NCI-H748 (cell line): Measurements from ENCODE around the gene AKAP8L.
"Not testable (repeated sequence)": the region's sequence is repeated elsewhere in the genome, so short reads cannot be mapped to it uniquely, and the experiment has no call there.

ENCODE experiments used
- DNase-seq: peaks from one replicate; lab custom pipeline; 2025; ENCODE audit not compliant: unreplicated experiment; lab: John Stamatoyannopoulos, UW

Gene AKAP8L

DNA sequence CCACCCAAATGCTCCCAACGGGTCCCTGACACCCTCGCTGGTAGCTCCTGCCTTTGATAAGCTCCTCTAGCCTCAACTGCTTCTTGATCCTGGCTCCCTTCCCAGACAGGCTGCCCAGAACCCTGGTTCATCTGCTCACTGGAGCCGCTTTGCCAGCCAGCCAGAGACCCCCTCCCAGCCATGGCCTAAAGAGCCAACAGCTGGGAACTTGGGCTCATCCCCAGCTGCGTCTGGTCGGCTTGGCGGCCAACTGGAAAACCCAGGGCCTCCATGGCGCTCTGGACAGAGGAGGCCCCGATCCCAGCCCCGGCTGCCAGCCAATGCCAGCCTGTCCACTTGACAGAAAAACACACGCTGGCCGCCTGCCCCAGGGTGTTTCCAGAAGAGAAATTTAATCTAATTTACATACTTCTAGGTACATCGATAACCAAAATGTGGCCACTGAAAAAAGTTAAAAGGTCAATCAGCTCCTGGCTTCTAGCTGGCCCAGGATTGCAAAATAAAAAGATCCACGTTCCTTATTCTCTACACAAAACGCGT, 3.0 kb upstream of the AKAP8L start:
- no peak for DNase-seq

DNA sequence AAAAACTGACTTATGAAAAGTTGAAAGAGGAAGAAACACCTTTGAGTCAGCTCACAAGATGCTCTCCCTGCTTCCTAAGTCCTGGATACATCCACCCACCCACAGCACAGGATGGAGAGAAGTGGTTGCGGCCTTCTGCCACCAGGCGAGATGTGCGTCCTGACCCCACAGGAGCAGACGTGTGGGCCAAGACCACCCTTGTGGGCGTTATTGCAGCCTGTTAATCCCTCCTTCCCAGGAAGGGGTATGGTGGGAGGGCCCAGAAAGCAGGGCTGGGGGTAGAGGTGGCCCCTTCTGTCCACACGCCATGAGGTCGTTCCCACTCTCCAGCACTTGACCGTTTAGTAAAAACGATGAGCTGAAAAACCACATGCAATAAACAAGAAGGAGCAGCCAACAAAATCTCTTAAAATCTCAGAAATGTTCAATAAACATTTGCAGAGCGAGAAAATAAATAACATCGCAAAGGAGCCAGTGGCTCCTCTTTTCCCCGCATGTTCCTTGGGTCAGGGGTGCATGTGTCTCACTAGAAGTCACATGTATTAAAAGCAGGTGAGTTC, 2.4 kb upstream of the AKAP8L start:
- no peak for DNase-seq

DNA sequence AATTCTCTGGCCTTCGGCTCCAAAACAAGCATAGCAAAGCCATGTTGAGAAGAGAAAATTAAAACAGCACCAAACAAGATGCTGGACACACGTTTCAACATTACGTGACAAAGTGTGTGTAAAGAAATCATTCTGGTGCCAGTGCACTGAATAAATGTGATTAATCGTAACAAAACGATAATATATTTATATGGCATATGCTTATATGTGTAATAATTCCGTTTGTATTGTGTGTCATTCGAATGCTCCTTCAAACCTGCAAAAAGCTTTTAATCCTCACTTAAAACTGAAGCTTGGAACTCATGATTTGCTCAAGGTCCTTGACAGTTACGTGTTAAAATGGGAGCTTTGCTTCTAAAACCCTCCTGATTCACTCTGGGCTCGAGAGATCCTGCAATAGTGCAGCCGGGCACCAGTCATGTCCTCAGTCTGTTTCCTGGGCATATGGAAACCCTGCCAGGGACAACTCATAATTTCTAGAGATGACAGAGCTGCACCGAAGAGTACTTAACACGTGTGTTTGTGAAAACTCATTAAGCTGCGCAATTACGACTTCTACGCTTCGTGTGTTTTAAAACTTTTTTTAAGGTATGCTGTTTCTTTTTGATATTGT, 731 bp upstream of the AKAP8L start:
- peak; percentile 4 for DNase-seq

DNA sequence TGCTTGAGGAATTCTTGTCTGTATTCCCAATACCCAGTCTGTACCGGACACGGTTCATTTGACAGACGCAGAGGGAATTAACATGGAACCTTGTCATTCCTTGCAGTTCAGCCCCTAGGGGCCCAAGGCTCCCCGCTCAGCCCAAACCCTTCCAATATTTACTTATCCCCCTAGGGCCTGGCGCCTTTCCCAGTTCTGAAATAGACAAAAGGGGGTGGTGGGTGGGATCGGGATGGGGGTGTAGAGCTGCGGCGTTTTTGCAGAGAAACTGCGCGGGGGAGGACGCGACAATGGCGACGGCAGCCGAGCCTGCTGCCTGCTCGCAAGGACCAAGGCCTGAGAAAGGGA, 583 bp downstream of the AKAP8L start:
- DNase-seq = peak; percentile 58

DNA sequence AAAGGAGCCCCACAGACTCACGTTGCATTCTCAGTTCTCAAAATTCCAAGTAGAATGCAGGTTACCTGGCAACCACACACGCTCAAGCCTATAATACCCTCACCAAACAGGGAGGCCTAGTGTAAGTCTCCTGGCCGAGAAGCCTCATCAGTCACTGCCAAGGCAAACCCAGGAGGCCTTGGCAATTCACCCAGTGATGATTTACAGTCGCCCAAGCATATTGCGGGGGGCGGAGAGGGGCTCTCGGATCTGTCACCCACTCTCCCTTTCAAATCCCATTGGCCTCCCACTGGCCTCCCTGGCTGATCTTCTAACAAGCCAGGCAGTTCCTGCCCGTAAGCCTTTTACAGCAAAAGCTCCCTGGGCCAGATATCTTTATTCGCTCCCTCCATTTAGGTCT, 1.1 kb downstream of the AKAP8L start:
- peak; percentile 33 for DNase-seq

DNA sequence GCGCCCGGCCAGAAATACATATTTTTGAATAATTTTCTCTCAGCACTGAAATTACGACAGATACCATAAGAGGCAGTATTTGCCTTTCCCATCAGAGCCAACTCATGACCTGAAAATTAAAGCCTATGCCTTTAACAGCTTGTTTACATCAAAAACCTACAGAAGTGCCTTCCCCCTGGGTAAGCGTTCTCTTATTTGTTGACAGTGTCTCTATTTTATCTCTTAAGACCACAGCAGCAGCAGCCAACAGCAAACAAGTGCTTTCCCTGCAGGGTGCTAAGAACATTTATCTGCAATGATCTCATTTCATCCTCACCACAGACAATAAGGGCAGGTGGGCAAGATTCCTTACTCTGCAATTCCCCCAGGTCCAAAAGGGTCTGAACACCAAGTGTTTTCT, 6.0 kb downstream of the AKAP8L start:
- no peak for DNase-seq

DNA sequence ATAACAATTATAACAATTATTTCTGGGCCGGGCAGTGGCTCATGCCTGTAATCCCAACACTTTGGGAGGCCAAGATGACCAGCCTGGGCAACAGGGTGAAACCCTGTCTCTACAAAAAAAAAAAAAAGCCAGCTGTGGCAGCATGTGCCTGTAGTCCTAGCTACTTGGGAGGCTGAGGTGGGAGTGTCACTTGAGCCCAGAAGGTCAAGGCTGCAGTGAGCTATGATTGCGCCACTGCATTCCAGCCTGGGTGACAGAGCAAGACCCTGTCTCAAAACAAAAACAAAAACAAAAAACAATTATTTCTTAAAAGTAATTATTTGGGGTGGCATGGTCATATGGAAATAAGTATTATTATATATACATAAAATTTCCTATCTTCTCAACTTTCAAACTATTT, 7.4 kb downstream of the AKAP8L start:
- DNase-seq = not testable (repeated sequence)

DNA sequence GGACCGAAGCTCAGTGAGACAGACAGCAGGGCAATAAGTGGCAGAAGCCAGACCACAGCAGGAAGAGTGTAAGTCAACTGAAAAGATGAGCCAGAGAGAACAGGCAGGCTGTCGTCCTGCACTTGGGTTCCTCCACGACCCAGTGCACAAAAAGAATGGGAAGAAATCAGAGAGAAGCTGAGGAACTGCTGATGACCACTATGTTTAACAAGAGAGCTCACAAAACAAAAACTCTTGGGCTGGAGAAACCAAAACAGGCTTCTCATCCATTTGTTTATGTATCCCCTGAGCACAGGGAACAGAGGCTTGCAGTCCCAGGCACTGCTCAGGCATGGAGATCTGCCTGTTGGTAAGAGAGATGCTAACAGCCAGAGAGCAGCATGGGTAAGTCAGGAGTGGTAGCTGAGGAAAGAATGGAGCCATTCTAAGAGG, 14.0 kb downstream of the AKAP8L start:
- DNase-seq = no peak

DNA sequence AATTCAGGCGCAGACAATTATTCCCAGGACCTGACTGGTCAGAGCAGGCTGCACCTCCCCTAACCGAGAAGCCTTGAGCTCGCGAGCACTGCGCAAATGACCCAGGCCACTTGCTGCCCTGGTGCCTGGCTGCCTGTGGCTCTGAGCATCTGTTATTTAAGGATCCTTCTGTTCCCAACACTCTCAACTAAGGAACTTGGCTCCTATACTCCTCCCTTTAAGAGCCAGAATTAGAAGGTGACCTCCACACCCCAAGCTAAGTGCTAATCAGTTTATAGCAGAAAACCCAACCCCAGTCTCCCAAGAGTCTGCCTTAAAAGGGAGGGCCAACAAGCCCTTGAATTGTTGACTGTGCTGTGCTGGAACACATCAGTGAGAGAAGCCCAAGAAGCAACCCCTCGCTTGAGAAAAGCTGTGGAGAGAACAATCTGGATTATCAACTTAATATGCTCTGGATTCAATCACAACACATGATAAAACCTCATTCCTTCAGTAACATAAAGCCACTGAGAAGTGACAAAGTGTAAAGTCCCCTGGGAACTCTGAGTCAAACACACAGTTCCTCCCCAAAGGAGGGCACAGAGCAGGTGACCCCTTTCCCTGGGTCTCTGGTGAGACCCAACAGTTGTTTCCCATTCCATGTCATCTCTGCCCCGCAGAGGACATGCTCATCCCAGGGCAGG, 14.6 kb downstream of the AKAP8L start:
- no peak for DNase-seq

DNA sequence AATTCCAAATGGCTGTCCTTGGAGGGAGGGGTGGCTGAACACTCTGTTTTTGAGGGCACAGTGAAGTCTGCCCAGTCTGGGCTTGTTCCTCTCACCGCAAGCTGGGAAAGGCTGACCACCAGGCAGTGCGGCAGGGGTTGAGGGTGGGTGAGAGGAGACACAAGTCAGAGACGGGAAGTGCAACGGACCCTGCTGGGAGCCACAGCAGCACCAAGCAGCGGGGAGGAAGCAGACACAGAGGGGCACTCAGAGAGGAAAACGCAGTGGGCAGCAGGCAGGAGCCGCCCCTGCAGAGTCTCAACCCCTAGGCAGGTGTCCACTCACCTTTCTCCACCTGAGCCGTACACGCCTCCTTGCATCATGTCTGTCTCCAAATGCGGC, 15.6 kb downstream of the AKAP8L start:
- DNase-seq = no peak

DNA sequence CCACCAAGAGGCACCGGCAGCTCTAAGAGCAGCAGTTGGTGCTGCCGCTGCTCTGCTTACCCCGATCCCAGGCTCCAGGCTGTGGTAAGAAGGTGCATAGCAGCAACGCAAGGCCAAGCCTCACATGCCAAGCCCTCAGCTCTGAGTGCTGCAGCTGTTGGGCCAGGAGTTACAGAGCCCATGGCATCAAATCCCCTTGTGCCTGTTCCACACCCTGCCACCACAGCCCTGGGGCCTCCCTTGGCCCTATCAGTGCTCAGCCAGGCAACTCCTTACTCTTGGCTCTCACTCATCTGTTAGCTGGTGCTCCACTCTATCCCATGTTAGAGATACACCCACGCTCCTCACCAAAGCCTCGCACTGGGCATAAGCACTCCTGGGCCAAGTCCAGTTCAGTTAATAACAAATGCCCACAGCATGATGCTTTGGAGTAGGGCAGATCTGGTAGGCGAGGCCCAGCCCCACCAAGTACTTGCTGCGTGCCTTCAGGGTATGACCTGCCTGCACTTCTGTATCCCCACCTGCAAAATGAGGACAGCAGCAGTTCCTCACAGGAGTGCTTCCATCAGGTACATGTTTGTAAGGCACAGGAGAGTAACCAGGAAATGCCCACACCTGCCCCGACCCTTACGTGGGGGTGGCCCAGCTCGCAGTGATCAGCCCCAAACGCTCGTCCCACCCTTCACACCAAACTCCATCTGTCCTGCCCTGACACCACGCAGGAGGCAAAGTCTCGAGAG, 16.2 kb downstream of the AKAP8L start:
- DNase-seq = no peak

DNA sequence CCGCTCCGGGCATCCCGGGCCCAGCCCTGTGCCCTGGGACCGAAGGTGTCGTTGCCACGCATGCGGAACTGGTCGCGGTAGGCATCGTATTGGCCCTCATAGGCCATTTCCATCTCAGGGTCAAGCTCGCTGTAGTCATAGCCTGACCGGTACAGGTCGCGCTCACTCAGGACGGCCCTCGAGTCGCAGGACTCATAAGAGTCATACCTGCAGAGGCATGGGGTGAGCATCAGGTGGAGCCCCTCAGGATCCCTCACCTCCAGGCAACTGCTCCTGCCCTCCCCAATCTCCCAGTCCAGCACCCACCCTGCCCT, 17.4 kb downstream of the AKAP8L start:
- no peak for DNase-seq

DNA sequence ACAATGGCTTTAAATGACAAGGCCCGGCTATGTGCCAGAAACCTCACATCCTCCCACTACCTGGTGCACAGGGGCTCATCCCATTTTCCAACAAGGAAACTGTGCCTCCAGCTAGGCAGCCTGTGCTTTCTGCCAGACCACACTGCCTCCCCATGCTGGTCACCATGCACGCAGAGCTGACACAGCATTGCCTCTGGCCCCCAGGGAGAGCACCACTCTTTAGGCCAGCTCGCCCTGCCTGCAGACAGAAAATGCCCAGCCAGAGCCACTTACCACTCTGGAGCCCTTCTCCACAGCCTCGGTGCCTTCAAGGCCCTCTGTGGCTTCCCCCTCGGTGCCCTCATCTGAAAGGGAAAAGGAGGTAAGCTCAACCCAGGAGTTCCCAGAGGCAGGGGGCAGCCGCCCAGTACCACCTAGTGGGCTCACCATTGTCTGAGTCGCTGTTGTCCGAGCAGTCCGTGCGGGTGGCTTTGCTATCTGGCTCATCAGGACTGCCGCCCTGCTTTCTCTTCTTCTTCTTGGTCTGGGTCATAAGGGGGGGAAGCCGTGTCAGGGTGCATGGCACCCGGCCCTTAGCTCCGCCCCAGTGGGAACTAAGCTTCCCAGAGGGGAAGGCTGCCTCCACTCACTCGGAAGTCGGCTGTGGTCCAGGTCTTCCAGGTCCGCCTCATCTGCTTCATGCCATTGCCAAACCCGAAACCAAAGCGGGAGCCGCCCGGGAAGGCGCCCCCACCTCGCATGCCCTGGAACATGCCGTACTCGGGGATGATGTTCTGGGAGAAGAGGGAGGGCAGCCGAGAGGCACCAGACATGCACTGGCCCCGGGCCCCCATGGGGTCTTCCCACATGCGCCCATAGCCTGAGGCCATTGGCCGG, 18.0 kb downstream of the AKAP8L start:
- no peak for DNase-seq

DNA sequence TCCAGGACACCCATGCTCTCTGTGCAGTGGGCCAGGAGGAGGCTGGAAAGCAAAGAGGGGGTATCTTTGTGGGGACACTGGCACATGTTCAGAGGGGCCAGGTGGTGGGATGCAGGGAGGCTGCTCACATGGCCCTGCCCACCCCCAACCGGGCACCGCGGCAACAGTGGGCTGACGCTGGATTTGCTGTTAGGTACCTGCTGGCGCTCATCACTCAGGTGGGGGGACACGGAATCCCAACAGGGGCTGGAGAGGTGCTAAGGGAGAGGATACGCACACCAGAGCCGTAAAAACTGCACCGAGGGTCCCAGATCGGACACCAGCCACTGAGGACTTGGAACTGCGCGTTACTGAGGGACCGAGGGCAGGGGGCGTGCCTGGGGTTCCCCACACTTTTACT, 19.2 kb downstream of the AKAP8L start:
- DNase-seq = no peak

DNA sequence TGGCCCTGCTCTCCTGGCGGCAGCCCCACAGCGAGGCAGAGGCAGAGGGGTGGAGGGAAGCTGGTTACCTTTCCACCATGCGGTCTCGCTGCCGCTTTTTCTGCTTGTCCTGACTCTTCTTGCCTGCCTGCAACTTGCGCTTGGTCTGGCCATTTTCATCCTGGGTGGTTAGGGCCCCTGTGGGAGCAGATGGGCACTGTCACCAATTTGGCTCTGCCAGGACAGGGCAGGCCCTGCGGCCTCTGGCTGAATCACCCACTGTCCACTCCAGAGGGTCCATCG, 19.6 kb downstream of the AKAP8L start:
- no peak for DNase-seq

DNA sequence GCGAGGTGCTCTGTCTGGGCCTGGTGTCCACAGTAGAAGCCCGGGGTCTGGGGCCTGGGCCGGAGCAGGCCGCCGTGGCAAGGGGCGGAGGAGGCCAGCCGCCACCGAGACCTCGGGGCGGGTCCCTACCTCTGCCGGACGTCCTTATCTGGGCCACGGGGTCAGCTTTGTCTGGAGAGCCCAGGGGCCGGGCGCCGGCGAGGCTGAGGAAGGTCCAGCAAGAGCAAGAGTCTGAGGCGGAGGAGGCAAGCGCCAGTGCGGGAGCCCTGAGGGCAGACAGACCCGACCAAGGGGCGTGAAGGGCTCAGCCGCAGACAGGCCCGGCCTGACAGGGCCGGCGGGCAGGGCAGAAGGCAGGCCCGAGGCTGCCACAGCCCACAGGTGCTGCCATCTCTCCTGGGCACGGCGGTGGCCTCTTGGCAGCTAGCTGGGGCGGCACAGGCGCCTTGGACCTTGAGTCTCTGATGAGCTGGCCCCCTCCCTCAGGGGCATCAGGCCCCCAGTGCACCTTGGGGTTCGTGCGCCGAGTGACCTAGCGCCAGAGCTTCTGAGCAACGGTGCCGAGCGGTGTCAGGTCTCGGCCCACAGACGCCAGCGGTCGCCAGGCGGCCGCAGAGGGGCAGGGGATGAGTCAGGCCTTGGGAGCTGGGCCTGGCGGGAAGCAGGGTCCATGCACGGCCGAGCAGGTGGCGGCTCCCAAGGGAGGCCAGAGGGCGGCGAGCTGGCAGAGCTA, 20.1 kb downstream of the AKAP8L start:
- no peak for DNase-seq

DNA sequence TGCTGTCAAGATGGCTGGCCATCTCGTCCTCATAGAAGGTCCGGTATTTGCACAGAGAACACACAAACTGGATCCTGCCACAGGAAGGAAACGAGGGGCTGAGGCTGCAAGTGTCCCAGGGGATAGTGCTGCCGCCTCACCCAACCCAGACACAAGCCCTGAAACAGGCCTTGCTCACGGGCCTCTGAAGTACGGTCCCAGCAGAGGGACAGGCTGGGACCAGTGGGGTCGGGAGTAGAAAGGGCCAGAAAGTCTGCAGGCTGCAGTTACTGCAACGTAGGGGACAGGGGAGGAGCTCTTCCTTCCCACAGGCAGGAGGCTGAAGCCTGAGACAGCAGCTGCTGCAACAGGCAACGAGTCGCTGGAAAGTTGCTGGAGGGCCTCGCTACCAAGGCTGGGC, 21.0 kb downstream of the AKAP8L start:
- no peak for DNase-seq

DNA sequence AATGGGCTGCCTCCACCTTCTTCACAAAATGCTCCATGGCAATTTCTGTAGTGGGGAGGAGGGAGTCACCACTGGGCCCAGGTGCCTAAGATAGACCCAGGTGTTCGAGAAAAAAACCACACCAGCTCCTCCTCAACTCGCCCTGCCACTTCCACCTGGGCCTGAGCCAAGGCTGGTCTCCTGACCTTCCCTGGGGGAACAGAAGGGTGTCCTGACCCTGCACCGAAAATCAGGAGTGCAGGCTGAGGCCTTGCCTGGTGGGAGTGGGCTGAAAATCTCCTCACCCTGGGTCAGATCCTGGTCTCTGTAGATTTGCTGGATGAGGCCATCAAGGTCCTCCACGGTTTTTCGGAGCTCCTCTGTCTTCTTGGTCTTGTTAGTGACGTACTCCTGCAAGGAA, 21.6 kb downstream of the AKAP8L start:
- DNase-seq = no peak

DNA sequence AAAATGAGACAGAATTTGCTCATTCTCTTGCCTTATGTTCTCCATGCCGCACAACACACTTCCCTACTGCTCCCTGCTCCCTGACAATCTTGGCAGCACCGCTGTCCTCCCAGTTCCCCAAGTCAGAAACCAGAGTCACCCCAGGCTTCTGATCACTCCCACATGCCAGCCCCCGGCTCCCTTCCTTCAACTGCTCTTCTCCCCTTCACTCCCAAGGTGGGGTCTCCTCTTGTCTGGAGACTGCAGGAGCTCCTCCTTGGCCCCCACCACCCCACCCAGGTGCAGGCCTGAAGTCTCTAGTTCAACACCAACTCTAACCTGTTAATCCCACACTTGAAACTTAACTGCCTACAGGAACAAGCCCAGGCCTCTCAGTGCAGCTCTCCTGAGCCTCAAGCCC, 22.4 kb downstream of the AKAP8L start:
- no peak for DNase-seq

DNA sequence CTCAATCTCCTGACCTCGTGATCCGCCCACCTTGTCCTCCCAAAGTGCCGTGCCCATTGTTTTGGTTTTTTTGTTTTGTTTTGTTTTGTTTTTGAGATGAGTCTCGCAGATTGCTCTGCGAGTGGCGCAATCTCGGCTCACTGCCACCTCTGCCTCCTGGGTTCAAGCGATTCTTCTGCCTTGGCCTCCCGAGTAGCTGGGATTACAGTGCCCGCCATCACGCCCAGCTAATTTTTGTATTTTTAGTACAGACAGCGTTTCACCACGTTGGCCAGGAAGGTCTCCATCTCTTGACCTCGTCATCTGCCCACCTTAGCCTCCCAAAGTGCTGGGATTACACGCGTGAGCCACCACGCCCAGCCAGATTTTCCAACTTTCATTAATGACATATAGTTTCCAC, 23.5 kb downstream of the AKAP8L start:
- not testable (repeated sequence) for DNase-seq

DNA sequence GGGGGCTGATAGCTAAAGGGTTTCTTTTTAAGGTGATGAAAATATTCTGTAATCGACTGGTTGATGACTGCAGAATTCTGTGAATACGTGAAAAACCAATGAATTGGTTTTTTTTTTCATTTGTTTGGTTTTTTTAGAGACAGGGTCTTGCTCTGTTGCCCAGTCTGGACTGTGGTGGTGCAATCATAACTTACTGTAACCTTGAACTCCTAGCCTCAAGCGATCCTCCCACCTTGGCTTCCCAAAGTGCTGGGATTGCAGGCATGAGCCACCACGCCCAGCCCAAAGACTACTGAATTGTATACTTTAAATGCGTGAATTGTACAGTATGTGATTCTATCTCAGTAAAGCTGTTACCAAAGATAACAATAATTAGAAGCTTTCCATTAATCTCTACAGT, 24.4 kb downstream of the AKAP8L start:
- DNase-seq = no peak
